D721Med (cell line): ENCODE data around the gene PRLH.

Source experiments
- DNase-seq: peaks from one replicate; pipeline ENCODE4 v3.0.0; 2011; ENCODE audit warnings: low spot score; ENCODE audit not compliant: insufficient read length
- FAIRE-seq: peaks from 2 replicates; lab custom pipeline; 2011; peaks lifted over from hg19 to GRCh38; lab: Jason Lieb, UNC
- TF ChIP-seq, protein P1 (sequence below): IDR thresholded peaks from 2 replicates; pipeline ENCODE4 v1.5.1; 2012; ENCODE audit warnings: mild to moderate bottlenecking, control low read depth; ENCODE audit not compliant: insufficient read depth; ENCODE audit errors: missing control alignments

PRLH gene

DNA sequence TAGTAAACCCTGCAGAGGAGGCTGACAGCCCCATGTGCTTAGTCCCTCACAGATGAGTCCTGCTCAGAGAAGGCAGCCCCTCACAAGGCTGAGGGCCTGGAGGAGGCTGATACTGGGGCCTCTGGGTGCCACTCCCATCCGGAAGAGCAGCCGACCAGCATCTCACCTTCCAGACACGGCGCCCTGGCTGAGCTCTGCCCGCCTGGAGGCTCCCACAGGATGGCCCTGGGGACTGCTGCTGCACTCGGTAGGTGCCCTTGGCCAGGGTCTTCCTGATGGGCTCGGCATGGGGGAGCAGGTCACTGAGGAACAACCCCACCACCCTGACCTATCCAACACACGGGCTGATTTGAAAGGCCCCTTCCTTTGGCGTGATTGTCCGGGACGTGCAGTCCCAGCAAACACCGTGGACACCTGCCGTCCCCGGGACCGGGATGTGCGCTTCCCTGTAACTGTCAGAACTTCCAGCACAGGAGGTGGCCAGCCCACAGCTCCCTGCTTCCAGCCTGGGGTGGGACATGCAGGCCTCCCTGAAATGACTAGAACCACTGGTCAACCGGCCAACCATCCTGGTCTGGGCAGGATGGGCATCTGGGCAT lies 40.7 kb upstream of the PRLH start:
- DNase-seq, result no peak
- TF ChIP-seq, protein P1, sequence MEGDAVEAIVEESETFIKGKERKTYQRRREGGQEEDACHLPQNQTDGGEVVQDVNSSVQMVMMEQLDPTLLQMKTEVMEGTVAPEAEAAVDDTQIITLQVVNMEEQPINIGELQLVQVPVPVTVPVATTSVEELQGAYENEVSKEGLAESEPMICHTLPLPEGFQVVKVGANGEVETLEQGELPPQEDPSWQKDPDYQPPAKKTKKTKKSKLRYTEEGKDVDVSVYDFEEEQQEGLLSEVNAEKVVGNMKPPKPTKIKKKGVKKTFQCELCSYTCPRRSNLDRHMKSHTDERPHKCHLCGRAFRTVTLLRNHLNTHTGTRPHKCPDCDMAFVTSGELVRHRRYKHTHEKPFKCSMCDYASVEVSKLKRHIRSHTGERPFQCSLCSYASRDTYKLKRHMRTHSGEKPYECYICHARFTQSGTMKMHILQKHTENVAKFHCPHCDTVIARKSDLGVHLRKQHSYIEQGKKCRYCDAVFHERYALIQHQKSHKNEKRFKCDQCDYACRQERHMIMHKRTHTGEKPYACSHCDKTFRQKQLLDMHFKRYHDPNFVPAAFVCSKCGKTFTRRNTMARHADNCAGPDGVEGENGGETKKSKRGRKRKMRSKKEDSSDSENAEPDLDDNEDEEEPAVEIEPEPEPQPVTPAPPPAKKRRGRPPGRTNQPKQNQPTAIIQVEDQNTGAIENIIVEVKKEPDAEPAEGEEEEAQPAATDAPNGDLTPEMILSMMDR, result no peak
- FAIRE-seq, result no peak

GRCh38 chr2:237527233-237527632 lies 39.1 kb upstream of the PRLH start:
- FAIRE-seq (no peak), DNase-seq (no peak)
- TF ChIP-seq, protein P1, result no peak

DNA sequence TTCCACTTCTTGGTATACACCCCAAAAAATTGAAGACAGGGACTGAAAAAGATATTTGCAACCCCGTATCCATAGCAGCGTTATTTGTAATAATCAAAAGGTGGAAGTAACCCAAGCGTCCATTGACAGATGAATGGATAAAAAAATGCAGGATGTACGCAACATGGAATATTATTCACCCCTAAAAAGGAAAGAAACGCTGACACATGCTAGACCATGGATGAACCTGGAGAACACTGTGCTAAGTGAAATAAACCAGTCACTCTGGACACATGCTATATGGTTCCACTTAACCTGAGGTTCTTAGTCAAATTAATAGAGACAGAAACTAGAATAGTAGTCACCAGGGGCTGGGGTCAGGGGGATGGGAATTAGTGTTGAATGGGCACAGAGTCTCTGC lies 38.6 kb upstream of the PRLH start:
- DNase-seq (no peak), FAIRE-seq (no peak)
- TF ChIP-seq, protein P1, result no peak

GRCh38 chr2:237529452-237530402 lies 36.6 kb upstream of the PRLH start:
- no peak for DNase-seq
- FAIRE-seq, result no peak
- TF ChIP-seq, protein P1, result no peak

DNA sequence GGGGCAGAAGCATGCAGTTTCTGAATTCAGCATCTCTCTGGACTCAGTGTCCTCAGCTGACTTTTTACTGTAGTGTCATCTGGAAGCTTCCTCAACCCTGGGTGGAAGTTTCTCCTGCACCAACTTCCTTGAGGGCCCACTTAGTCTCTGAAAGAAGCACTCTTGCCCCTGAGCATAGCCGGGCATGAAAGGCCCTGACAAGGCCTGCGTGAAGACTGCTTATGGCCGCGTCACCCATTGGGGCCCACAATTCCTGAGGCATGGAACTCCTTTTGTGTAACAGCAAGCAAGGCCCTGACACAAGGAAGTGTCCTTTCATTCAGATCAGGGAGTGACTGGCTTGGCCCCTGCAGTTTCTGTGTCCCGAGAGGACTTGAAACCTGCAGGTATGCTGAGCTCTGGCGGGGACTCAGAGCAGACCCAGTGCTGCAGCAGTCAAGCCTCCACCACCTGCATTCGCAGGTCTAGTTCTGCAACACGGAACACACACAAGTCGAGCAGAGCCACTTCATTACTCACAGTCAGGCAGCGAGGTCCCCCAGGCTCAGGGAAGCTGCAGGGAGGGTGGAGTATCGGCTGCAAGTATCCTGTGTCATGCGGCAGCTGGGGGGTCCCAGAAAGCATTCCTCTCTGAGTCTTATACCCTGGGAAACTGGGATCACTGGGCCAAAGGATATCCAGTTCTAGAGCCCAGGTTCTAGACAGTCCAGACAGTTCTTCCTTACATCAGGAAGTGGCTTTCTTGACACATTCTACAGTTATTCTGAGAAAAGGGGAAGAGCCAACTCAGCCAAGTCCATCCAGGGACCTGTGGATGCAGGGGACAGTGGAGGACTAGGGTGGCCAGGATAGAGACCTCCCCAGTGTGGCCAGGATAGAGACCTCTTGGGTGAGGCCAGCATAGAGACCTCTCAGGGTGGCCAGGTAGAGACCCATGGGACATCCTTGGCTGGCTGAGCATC lies 35.6 kb upstream of the PRLH start:
- no peak for DNase-seq
- FAIRE-seq, result no peak
- TF ChIP-seq, protein P1, result no peak

GRCh38 chr2:237532160-237532559 lies 34.2 kb upstream of the PRLH start:
- TF ChIP-seq, protein P1, result no peak
- no peak for FAIRE-seq
- DNase-seq, result no peak
